GM19372 (cell line): Measurements from ENCODE around the gene KRTAP10-11.
"Not testable (repeated sequence)": the region's sequence is repeated elsewhere in the genome, so short reads cannot be mapped to it uniquely, and the experiment has no call there.

ENCODE experiments used
- ATAC-seq: cut with Tn5 transposase; IDR thresholded peaks from one replicate; pipeline ENCODE4 v1.9.1; 2021; ENCODE audit warnings: mild to moderate bottlenecking, low read depth, moderate library complexity; ENCODE audit not compliant: unreplicated experiment

Gene KRTAP10-11

DNA sequence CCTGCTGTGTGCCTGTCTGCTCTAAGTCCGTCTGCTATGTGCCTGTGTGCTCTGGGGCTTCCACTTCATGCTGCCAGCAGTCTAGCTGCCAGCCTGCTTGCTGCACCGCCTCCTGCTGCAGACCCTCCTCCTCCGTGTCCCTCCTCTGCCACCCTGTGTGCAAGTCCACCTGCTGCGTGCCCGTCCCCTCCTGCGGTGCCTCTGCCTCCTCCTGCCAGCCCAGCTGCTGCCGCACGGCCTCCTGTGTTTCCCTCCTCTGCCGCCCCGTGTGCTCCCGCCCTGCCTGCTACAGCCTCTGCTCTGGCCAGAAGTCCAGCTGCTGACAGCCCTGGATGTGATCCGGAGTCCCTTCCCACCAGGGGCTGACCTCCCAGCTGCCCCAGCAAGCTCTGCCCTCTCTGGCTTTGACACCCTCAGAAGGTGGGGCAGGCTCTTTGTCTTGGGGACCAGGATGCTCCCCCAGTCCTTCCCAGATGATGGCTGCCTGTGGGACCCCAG lies 8.3 kb upstream of the KRTAP10-11 start:
- ATAC-seq = not testable (repeated sequence)

GRCh38 chr21:44638506-44639330 lies 7.5 kb upstream of the KRTAP10-11 start:
- not testable (repeated sequence) for ATAC-seq

GRCh38 chr21:44639331-44639655 lies 6.9 kb upstream of the KRTAP10-11 start:
- no peak for ATAC-seq

GRCh38 chr21:44640761-44641160 lies 5.5 kb upstream of the KRTAP10-11 start:
- no peak for ATAC-seq

GRCh38 chr21:44643741-44644310 lies 2.4 kb upstream of the KRTAP10-11 start:
- no peak for ATAC-seq

- no peak for ATAC-seq
These were observed 1.3 kb upstream of the KRTAP10-11 start for GRCh38 chr21:44644878-44645277.

DNA sequence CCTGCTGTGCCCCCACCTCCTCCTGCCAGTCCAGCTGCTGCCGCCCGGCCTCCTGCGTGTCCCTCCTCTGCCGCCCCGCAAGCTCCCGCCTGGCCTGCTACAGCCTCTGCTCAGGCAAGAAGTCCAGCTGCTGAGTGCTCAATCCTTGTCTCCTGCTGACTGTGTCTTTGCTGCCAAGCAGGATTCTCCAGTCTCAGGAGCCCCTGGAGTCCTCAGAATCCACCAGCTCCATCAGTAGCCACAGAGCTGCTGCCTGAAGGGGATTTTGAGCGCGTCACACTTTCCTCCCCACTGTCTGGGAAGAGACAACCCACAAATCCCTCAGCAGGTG lies 973 bp downstream of the KRTAP10-11 start:
- no peak for ATAC-seq

DNA sequence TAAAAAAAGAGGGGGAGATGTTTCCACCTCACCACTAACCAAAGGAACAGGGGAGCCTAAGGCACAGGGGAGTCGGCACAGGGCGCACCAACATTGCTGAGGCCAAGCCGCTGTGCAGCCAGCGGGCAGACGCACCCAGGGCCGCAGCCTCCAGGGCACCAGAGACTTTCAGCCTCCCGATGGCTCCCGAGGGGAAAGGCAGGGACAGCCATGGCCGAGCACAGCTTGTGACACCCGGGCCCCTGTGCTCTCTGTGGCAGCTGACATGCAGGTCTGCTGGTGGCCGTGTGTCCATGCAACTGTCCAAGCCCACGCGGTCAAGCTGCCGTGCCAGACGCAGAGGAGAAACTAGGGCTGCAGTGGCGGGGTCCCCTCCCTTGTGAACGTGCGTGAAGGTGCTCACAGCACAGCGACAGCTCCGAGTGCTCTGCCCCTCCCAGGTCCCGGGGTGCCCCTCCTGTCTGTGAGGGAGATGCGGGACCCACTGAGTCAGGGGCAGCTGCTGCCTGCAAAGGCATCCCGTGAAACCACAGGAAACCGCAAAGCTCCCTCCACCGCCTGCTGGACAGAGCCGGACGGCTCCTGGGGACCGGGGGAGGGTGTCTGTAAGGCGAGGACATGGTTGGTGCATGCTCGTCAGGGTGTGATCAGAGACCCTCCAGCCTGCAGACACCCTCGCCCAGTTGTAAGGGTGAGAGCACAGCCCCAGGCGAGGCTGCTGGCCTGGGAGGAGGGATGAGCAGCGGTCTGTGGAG lies 2.5 kb downstream of the KRTAP10-11 start:
- ATAC-seq = no peak

DNA sequence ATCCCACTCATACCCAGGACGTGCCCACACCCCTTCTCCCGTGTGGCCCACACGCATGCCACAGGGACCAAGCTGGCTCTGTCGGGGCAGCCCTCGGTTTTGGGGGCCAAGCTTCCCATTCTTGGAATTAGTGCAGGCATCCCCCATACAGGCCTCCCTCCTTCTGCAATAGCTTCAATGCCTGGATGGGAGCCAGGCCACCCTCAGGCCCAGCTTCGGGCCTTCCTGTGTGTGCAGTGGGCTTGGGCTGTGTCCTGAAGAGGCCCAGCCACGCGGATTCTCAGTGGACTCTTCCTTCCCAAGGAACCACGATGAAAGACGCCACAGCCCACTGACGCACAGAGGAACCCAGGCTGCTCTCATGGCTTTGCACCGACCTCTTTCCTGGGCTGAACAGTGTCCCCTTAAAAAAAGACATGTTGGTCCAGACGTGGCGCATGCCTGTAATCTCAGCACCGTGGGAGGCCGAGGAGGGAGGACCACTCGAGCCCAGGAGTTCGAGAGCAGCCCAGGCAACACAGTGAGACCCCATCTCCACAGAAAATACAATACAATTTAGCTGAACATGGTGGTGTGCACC lies 3.4 kb downstream of the KRTAP10-11 start:
- ATAC-seq = no peak

GRCh38 chr21:44650265-44650972 lies 4.2 kb downstream of the KRTAP10-11 start:
- no peak for ATAC-seq

DNA sequence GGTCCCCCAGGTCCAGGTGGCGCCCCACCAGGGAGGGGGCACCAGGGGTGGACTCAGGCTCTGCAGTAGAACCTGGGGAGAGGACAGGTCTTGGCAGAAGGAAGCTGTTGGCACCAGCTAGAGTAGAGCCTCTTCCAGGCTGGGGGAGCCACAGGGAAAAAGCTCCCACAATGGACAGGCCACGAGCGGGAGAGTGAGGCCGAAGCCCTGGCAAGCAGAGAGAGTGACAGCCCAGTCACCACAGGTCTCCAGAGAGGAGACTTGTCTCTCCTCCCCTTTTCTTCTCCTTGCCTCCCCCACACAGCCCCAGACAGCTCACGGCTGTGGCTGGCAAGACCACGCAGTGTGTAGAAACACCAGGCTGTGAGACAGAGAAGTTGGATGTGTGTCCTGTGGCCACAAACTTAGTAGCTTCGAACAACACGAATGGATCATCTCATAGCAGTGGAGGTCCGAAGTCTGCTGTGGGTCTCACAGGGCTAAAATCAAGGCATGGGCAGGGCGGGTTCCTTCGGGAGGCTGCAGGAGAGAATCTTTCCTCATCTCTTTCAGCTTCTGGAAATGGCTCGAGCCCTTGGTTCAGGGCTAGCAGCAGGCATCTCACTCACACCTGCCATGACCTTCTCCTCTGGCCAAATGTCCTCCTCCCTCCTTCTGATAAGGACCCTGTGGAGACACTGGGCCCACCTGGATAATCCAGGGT lies 4.9 kb downstream of the KRTAP10-11 start:
- no peak for ATAC-seq

GRCh38 chr21:44653123-44653522 lies 6.9 kb downstream of the KRTAP10-11 start:
- ATAC-seq = no peak

DNA sequence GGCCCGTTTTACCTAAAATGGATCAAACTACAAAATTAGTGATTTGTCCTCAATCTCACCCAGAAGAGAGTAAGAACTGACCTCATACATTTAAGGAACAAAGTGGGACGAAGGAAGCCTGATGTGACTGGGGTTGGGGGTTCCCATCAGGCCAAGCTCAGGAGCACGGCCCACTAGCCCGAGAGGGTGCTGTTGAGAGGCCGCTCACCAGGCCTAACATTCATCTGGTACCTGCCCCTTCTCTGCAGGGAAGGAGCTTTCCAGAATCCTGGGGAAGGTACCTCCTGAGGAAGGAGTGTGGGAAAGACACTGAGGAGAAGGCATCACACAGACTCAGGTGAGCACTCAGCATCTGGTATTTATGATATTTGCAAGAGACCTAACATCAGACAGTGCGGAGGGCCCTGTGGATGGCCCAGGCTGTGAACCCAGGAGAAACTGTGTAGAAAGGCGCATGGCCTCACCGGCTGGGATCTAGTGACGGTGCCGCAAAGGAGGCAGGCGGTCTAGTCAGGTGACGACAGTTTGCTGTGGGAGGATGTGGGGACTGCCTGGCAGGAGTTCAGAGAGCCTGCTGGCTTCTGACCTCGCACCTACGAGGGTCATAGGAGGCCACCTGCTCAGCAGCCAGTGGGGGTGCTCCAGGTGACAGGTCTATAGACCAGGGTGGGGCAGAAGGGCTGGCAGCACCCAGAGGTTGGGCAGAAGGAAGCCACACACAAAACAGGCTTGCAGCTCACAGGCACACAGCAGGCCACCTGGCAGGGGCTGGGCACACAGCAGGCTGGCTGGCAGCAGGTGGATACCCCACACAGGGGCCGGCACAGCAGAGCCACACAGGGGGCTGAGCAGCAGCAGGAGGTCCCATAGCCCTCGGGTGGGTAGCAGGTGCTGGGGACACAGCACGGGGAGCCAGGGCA lies 7.7 kb downstream of the KRTAP10-11 start:
- no peak for ATAC-seq

DNA sequence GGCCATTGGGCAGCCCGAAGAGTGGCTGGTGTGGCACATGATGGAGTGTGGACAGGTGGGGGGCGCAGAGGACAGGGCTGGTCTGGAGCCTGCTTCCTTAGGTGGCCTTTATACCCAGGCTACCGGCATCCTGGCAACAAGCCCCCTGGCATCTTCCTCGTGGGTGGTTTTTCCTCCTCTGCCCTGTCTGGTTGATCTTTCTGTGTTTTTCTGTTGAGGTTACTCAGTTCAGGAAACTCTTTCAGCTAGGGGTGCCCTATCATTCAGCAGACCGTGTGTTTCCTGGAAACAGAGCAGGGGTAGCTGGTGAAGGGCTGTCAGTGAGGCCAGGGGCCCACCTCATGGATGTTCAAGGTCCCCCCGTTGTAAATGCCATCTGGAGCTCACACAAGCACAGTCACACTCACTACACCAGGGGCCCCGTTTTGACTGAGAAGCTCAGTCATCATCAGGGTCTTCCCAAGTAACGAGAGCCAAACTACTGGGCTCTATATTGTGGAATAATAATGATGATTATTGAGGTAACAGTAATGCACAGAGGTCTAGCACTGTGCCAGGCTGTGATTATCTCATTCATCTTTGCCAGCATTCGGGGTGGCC lies 8.5 kb downstream of the KRTAP10-11 start, which contains the start of gene KRTAP12-4:
Gene KRTAP12-4, minus strand, starts transcription at position 84 of the 600 bp plus-strand sequence. Its CDS starts 45 bp downstream, at position 39.
- ATAC-seq = no peak

DNA sequence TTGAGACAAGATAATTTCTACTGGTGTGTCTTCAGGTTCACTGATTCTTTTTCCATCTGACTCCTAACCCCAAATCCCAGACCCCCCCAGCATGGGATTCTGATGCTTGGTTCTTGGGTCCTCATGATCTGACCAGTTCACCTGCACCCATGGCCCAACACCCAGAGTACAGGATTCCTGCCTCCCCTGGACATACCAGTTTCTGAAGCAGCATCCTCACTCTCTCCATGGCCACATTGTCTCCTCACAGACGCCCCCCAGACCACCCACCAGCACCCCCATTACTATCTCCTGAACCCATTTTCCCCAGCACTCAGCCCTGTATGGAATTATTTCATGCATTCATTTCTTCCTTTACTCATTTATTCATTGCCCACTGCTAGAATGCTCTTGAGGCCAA lies 10.7 kb downstream of the KRTAP10-11 start:
- ATAC-seq = no peak

DNA sequence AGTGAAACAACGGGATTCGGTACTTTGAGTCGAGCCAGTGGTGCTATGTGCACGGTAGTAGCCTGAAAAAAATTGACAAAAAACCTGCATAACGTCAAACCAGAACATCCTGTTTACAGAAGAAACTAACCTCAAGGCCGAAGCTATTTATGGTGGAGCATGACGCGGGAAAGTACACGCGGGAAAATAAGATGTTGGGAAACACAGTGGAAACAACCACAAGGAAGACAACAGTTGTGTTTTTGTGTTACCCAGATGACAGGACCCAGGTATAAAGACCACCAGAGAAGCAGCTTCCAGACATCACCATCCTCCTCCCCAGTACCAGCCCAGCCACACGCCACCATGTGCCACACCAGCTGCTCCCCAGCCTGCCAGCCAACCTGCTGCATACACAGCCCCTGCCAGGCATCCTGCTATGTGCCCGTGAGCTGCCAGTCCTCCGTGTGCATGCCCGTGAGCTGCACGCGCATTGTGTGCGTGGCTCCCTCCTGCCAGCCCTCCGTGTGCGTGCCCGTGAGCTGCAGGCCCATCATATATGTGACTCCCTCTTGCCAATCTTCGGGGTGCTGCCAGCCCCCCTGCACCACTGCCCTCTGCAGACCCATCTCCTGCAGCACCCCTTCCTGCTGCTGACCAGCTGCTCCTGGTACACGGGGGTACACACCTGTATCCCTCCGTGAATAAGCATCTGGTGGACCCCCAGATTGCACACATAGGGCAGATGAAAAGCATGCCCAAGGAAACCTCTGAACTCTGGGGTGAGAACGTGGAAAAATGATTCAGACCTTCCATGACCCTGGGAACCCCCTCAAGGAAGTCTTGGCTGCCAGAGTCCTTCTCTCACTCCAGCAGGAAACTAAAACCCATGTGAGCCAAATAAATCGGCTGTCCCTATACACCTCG lies 11.7 kb downstream of the KRTAP10-11 start, which contains the start of gene KRTAP12-3:
Gene KRTAP12-3, plus strand, starts transcription at position 298 of the 906 bp plus-strand sequence. Its CDS starts 48 bp downstream, at position 346.
- no peak for ATAC-seq

DNA sequence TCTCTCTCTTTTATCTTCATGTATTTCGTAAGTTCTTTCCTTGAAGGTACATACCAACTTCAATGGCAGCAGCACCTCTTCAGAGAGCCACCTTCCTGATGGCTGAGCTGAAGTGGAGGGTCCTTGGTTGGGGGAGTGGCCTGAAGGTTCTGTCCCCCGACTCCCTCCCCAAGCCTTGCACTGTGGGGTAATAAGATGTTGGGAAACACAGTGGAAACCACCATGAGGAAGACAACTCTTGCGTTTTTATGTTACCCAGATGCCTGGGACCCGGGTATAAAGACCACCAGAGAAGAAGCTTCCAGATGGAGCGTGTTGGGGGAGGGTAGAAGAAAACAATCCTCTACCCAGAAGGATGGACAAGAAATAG lies 12.3 kb downstream of the KRTAP10-11 start:
- no peak for ATAC-seq
